GM12891 (cell line): ENCODE data around the gene TNFRSF25.

Source experiments
- POLR2A ChIP-seq: IDR thresholded peaks from 2 replicates; pipeline ENCODE4 v1.6.1; 2011; ENCODE audit warnings: low read depth, low read length, control low read depth
- POLR2AphosphoS5 ChIP-seq: IDR thresholded peaks from 2 replicates; pipeline ENCODE4 v1.6.1; 2011; ENCODE audit warnings: low read depth, low read length, control low read depth
- TAF1 ChIP-seq: IDR thresholded peaks from 2 replicates; pipeline ENCODE4 v1.6.1; 2011; ENCODE audit warnings: low read depth, low read length, control low read depth

GRCh38 chr1:6491081-6491449 lies 25.1 kb upstream of the TNFRSF25 start:
- no peak for TF ChIP-seq TAF1
- no peak for TF ChIP-seq POLR2A
- TF ChIP-seq POLR2AphosphoS5 = no peak
